ENCODE results near the gene SNX32.

DNA sequence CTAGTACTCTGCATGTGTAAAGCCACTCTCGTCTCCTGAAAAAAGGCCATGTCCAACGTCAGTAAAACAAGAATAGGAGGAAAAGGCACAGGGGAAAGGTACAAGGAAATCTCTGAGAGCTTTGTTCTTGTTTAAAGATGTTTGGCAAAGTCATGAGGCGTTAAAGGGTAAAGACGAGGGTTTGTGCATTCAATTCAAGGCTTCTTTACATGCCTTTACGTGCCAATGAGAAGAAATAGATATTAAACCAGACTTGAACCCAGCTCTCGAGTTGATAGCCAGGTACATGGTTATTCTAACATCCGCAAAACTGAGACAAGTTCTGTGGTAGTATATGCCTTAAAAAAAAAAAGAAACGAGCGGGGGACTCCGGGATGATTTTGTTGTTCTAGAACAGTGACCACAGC, 24.9 kb downstream of the SNX32 start:
- TF ChIP-seq POLR2A (IDR thresholded peaks at IDR 0.05) = no peak
- TF ChIP-seq, protein P1, sequence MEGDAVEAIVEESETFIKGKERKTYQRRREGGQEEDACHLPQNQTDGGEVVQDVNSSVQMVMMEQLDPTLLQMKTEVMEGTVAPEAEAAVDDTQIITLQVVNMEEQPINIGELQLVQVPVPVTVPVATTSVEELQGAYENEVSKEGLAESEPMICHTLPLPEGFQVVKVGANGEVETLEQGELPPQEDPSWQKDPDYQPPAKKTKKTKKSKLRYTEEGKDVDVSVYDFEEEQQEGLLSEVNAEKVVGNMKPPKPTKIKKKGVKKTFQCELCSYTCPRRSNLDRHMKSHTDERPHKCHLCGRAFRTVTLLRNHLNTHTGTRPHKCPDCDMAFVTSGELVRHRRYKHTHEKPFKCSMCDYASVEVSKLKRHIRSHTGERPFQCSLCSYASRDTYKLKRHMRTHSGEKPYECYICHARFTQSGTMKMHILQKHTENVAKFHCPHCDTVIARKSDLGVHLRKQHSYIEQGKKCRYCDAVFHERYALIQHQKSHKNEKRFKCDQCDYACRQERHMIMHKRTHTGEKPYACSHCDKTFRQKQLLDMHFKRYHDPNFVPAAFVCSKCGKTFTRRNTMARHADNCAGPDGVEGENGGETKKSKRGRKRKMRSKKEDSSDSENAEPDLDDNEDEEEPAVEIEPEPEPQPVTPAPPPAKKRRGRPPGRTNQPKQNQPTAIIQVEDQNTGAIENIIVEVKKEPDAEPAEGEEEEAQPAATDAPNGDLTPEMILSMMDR (IDR thresholded peaks at IDR 0.05) = no peak
